Measurements from ENCODE around the gene TRIM43B.
"Not testable (repeated sequence)": the region's sequence is repeated elsewhere in the genome, so short reads cannot be mapped to it uniquely, and the experiment has no call there.

TRIM43B gene

DNA sequence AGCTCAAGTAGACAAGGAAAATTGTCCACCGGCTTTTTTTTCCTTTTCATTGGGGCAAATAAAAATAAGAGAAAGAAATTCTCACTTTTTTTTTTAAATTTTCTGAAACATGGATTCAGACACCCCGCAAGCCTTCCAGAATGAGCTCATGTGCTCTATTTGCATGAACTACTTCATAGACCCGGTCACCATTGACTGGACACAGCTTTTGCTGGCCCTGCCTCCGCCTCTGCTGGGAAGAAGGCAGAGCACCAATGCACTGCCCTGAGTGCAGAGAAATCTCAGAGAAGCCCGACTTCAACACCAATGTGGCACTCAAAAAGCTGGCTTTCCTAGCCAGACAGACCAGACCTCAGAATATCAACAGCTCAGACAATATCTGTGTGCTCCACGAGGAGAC is 30.2 kb upstream of the TRIM43B start:
- Histone ChIP-seq H3K36me3 (ENCODE audit: control insufficient read depth, insufficient read depth, low read length) (no peaks in the 10 kb centered on the region), H3K27me3 (replicated peaks; ENCODE audit: control insufficient read depth, insufficient read depth, low read length) (no peaks in the 10 kb centered on the region), H3K4me3 (replicated peaks; ENCODE audit: low read depth, low read length) (no peak overlapping the region)
- DNase-seq (ENCODE audit: extremely low read depth, insufficient read length) = no peak
- TF ChIP-seq, protein P1, sequence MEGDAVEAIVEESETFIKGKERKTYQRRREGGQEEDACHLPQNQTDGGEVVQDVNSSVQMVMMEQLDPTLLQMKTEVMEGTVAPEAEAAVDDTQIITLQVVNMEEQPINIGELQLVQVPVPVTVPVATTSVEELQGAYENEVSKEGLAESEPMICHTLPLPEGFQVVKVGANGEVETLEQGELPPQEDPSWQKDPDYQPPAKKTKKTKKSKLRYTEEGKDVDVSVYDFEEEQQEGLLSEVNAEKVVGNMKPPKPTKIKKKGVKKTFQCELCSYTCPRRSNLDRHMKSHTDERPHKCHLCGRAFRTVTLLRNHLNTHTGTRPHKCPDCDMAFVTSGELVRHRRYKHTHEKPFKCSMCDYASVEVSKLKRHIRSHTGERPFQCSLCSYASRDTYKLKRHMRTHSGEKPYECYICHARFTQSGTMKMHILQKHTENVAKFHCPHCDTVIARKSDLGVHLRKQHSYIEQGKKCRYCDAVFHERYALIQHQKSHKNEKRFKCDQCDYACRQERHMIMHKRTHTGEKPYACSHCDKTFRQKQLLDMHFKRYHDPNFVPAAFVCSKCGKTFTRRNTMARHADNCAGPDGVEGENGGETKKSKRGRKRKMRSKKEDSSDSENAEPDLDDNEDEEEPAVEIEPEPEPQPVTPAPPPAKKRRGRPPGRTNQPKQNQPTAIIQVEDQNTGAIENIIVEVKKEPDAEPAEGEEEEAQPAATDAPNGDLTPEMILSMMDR (IDR thresholded peaks at IDR 0.05; ENCODE audit: insufficient read depth, low read length, poor library complexity, severe bottlenecking) = no peak

DNA sequence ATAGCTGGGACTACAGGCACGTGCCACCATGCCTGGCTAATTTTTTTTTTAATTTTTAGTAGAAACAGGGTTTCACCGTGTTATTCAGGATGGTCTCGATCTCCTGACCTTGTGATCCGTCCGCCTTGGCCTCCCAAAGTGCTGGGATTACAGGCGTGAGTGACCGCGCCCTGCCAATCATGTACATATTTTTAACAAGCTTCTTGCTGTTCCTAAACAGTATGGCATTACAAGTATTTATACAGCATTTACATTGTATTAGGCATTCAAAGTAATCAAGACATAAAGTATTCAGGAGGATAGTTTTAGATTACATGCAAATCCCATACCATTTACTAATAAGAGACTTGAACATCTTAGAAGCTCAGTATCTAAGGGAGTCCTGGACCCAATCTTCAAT is 29.7 kb upstream of the TRIM43B start:
- H3K4me3 ChIP-seq (replicated peaks; ENCODE audit: low read depth, low read length); H3K36me3 ChIP-seq (ENCODE audit: control insufficient read depth, insufficient read depth, low read length); H3K27me3 ChIP-seq (replicated peaks; ENCODE audit: control insufficient read depth, insufficient read depth, low read length); DNase-seq (ENCODE audit: extremely low read depth, insufficient read length): not testable (repeated sequence)

DNA sequence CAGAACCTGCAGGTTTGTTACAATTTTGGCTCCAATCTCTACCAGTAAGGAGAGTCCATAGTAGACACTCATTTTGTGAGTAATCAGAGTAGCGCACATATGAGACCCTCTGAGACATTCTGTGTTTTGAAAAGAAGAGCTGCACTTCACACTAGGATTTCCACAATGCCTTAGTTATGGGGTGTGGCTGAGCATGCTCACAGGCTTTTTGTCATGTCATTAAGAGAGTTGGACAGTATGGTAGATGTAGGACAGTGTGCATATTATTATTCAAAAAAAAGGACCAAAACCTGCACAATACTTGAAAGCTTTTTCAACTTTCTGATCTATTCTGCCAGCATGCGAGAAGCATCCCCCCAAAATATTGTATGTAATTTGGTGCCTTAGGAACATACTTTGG is 24.9 kb upstream of the TRIM43B start:
- no peaks in the 10 kb centered on the region for H3K36me3 ChIP-seq (ENCODE audit: control insufficient read depth, insufficient read depth, low read length)
- TF ChIP-seq, protein P1 (IDR thresholded peaks at IDR 0.05; ENCODE audit: insufficient read depth, low read length, poor library complexity, severe bottlenecking) = no peak
- H3K4me3 ChIP-seq (replicated peaks; ENCODE audit: low read depth, low read length) = no peak overlapping the region
- no peak for DNase-seq (ENCODE audit: extremely low read depth, insufficient read length)
- H3K27me3 ChIP-seq (replicated peaks; ENCODE audit: control insufficient read depth, insufficient read depth, low read length) = no peaks in the 10 kb centered on the region; the same call in none of the 2 replicates

DNA sequence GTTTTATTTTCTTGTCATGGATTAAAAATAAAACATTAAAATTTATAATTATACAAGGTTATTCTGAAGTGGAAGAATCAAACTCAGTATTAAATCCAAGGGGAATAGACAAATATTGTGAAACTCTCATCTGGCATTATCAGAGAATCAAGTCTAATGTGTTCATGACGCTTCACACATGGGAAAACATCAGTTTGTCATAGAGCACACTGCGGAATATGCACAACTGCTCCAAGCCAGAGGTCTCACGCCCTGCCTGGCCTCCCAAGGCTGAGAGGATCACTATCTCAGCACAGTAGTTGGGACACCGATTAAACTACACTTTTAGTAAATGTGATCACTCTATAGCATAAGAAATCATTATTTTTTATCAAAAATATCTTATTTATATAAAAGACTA is 20.7 kb upstream of the TRIM43B start:
- Histone ChIP-seq H3K4me3 (replicated peaks; ENCODE audit: low read depth, low read length) (no peak overlapping the region), H3K36me3 (ENCODE audit: control insufficient read depth, insufficient read depth, low read length) (no peaks in the 10 kb centered on the region), H3K27me3 (replicated peaks; ENCODE audit: control insufficient read depth, insufficient read depth, low read length) (no peaks in the 10 kb centered on the region; the same call in none of the 2 replicates)
- DNase-seq (ENCODE audit: extremely low read depth, insufficient read length) = no peak
- TF ChIP-seq, protein P1 (IDR thresholded peaks at IDR 0.05; ENCODE audit: insufficient read depth, low read length, poor library complexity, severe bottlenecking) = no peak

DNA sequence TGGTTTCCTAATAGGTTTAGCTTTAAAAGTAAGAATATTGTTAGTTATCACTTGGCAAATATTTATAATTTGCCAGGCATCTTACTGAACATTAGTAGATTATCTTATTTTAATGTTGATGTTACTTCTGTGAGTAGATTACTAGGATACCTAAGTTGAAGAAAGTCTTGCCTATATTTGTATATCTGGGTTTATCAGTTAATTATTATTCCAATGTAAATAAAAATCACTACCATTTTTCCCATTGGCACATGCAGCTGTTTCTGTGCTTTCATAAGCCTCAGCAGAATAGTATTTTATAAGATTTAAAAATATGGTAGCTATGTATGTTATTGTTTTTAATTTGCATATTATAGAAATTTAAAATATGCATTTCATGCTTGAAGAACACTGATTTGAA is 16.3 kb upstream of the TRIM43B start:
- TF ChIP-seq, protein P1 (IDR thresholded peaks at IDR 0.05; ENCODE audit: insufficient read depth, low read length, poor library complexity, severe bottlenecking) = no peak
- DNase-seq (ENCODE audit: extremely low read depth, insufficient read length) = no peak
- Histone ChIP-seq H3K36me3 (ENCODE audit: control insufficient read depth, insufficient read depth, low read length) (no peaks in the 10 kb centered on the region), H3K27me3 (replicated peaks; ENCODE audit: control insufficient read depth, insufficient read depth, low read length) (no peaks in the 10 kb centered on the region), H3K4me3 (replicated peaks; ENCODE audit: low read depth, low read length) (no peak overlapping the region)

DNA sequence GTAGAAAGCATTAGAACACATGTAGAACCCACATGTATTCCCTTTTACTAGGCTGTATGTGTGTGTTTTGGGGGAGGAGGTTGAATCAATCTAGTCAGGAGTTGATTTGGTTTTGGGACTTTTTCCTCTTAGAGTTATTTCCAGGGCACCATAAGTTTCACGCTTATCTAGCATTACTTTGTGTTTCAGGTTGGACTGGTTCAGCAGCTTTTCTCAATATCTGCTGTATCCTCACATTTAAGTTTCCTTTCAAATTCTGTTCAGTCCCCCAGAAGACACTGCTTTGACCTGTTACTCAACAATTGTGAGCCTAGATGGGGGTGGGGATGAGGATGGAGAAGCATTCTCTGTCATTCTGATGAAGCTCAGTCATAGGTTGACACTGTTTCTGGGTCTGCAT is 7.5 kb upstream of the TRIM43B start:
- H3K4me3 ChIP-seq (replicated peaks; ENCODE audit: low read depth, low read length); H3K36me3 ChIP-seq (ENCODE audit: control insufficient read depth, insufficient read depth, low read length); H3K27me3 ChIP-seq (replicated peaks; ENCODE audit: control insufficient read depth, insufficient read depth, low read length); DNase-seq (ENCODE audit: extremely low read depth, insufficient read length): not testable (repeated sequence)

DNA sequence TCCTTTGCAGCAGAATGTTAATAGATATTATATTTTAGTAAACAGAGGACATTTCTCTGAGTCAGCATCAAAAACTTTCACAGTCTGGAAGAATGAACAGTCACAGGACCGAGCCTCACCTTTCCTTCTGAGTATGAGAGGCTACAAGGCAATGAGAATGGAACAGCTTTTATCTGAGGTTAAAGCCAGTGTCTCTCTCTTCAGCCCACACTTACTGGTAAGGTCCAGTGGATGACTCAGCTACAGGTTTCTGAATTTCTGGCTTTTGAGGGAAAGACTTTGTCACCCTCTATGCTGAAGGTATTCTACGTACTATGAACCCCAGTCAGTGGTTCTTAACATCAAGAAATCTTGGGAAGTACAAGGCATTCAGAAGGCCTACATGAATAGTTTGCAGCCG is 9.5 kb downstream of the TRIM43B start:
- not testable (repeated sequence) for DNase-seq (ENCODE audit: extremely low read depth, insufficient read length)

DNA sequence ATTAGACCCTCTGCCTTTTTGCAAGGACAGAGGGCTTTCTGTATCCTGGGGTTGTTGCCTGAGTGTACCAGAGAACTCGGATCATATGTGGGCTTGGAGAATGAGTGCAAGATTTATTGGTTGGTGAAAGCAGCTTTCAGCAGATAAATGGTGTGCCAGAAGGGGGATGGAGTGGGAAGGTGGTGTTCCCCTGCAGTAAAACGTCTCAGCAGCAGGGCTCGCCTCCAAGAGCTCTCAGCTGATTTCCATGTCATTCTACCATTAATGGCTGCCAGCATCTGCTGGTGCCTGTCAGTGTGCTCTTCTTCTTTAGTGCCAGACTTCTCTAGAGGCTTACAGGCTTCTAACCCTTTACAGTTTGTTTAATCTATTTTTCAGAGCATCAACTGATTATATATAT is 16.6 kb downstream of the TRIM43B start:
- H3K36me3 ChIP-seq (ENCODE audit: control insufficient read depth, insufficient read depth, low read length); H3K27me3 ChIP-seq (replicated peaks; ENCODE audit: control insufficient read depth, insufficient read depth, low read length); DNase-seq (ENCODE audit: extremely low read depth, insufficient read length); H3K4me3 ChIP-seq (replicated peaks; ENCODE audit: low read depth, low read length): not testable (repeated sequence)

More for the DNA sequence above, 9.5 kb downstream of the TRIM43B start:
- H3K27me3 ChIP-seq (replicated peaks; ENCODE audit: control insufficient read depth, insufficient read depth, low read length); H3K4me3 ChIP-seq (replicated peaks; ENCODE audit: low read depth, low read length); H3K36me3 ChIP-seq (ENCODE audit: control insufficient read depth, insufficient read depth, low read length): not testable (repeated sequence)

DNA sequence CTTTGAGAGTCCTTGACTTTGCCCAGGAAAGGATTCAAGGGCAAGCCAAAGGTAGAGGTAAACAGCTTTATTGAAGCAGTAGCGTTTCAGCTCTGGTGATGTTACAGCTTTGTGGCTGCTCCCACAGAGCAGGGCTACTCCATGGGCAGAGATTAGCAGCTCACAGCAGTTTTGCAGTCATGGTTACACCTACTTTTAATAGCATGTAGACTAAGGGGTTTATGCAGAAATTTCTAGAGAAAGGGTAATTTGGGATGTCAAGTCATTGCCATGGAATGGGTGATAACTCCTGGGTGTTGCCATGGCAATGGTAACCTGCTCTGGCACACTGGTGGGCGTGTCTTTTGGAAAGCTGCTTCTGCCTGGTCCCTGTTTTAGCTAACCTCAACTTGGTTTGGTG is 18.0 kb downstream of the TRIM43B start:
- H3K36me3 ChIP-seq (ENCODE audit: control insufficient read depth, insufficient read depth, low read length); H3K4me3 ChIP-seq (replicated peaks; ENCODE audit: low read depth, low read length); DNase-seq (ENCODE audit: extremely low read depth, insufficient read length); H3K27me3 ChIP-seq (replicated peaks; ENCODE audit: control insufficient read depth, insufficient read depth, low read length): not testable (repeated sequence)

DNA sequence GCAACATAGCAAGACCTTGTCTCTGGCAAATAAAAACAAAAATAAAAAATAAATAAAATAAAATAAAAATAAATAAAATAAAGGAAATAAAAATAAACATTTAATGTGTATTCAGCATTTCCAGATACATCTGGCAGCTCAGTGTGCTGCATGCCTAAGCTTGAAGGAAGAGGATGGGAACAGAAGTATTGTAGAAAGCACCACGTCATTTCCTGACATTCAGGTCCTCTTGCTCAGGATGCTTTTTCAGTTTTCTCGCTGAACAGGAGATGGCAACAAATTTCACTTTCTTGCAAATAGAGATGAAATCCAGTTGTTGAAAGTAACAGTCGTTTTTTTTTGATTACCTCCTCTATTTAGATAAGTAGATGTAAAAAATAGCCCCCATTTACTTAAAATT is 21.3 kb downstream of the TRIM43B start:
- not testable (repeated sequence) for H3K27me3 ChIP-seq (replicated peaks; ENCODE audit: control insufficient read depth, insufficient read depth, low read length); H3K36me3 ChIP-seq (ENCODE audit: control insufficient read depth, insufficient read depth, low read length); DNase-seq (ENCODE audit: extremely low read depth, insufficient read length); H3K4me3 ChIP-seq (replicated peaks; ENCODE audit: low read depth, low read length)

DNA sequence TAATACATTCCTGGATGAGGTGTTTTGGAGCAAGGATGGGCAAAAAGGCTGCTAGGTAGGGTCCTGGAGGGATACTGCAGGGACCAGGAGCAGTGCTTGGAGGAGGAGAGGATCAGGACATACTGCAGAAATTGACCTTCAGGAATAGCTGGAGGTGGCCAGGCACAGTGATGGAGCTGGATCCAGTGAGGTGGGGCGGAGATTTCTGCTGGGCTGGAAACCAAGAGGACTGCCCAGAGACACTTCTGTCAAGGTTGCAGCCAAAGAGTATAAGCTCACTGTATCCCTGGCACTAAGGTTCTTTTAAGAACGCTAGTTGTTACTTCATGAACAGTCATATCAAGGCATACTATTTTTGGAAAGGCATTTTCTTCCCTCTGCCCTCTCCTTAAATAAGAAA is 39.2 kb downstream of the TRIM43B start:
- H3K36me3 ChIP-seq (ENCODE audit: control insufficient read depth, insufficient read depth, low read length); DNase-seq (ENCODE audit: extremely low read depth, insufficient read length): not testable (repeated sequence)

More for the DNA sequence above, 39.2 kb downstream of the TRIM43B start:
- H3K4me3 ChIP-seq (replicated peaks; ENCODE audit: low read depth, low read length); H3K27me3 ChIP-seq (replicated peaks; ENCODE audit: control insufficient read depth, insufficient read depth, low read length): not testable (repeated sequence)
